NB4 (cell line): Measurements from ENCODE around the gene SLX9.

Experiments used
- MYC ChIP-seq: IDR thresholded peaks from 2 replicates; pipeline ENCODE4 v1.6.1; 2011; ENCODE audit warnings: low read depth, low read length
- POLR2A ChIP-seq: IDR thresholded peaks from 2 replicates; pipeline ENCODE4 v1.6.1; 2011; ENCODE audit warnings: mild to moderate bottlenecking; ENCODE audit not compliant: insufficient read length; ENCODE audit errors: extremely low read depth
- TF ChIP-seq, protein P1 (sequence below): IDR thresholded peaks from one replicate; pipeline ENCODE4 v1.5.1; 2012; ENCODE audit warnings: low read depth, low read length
- TF ChIP-seq, protein P2 (sequence below): IDR thresholded peaks from 2 replicates; pipeline ENCODE4 v1.6.1; 2011; ENCODE audit warnings: low read depth, low read length

DNA sequence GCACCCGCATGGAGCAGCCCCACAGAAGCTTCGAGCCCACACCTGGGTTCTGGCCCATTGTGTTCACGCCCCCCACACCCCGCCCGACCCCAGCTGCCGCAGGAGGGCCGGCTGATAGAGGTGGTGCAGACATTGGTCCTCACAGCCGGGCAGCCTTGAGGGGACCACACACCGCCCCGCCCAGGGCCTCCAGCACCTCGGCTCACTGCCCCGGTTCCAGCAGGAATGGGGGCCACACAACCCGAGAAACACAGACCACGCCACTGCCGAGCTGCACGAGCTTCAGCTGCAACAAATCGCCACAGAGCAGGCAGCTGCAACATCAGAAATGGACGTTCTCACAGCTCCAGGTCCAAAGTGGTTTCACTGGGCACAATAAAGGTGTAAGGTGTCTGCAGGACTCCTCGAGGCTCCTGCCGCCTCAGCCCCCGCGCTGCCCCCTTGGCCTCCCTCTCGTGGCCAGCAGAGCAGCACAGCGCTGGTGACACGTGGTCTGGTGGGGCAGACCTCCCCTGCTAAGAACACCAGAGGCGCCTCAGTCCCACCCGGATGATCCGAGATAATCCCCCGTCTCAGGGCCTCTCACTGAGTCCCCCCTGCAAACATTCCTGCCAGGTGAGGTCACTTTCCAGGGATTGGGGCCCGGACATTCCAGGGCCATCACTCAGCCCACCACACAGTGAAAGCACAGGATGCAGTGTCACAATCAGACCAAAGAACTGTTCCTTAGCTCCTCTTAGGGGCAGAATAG, 72.3 kb downstream of the SLX9 start:
- no peak for TF ChIP-seq POLR2A
- TF ChIP-seq, protein P1, sequence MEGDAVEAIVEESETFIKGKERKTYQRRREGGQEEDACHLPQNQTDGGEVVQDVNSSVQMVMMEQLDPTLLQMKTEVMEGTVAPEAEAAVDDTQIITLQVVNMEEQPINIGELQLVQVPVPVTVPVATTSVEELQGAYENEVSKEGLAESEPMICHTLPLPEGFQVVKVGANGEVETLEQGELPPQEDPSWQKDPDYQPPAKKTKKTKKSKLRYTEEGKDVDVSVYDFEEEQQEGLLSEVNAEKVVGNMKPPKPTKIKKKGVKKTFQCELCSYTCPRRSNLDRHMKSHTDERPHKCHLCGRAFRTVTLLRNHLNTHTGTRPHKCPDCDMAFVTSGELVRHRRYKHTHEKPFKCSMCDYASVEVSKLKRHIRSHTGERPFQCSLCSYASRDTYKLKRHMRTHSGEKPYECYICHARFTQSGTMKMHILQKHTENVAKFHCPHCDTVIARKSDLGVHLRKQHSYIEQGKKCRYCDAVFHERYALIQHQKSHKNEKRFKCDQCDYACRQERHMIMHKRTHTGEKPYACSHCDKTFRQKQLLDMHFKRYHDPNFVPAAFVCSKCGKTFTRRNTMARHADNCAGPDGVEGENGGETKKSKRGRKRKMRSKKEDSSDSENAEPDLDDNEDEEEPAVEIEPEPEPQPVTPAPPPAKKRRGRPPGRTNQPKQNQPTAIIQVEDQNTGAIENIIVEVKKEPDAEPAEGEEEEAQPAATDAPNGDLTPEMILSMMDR = no peak
- TF ChIP-seq MYC = no peak
- TF ChIP-seq, protein P2, sequence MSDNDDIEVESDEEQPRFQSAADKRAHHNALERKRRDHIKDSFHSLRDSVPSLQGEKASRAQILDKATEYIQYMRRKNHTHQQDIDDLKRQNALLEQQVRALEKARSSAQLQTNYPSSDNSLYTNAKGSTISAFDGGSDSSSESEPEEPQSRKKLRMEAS = no peak
